WI38 (cell line): ENCODE measurements around the gene ZNF462.

Experiments
- H3K4me3 ChIP-seq: 2 replicates; pipeline ENCODE4 v1.5.1; 2011; ENCODE audit warnings: low read depth, mild to moderate bottlenecking, control low read depth, low read length
- CTCF ChIP-seq: IDR thresholded peaks from 2 replicates; pipeline ENCODE4 v1.5.1; 2012; ENCODE audit warnings: low read depth, mild to moderate bottlenecking, control low read depth, low read length

The ZNF462 gene

GRCh38 chr9:107044872-107045271, 181.9 kb downstream of the ZNF462 start:
- no peak for TF ChIP-seq CTCF
- no peak overlapping the region for H3K4me3 ChIP-seq

- TF ChIP-seq CTCF: no peak
Observed at GRCh38 chr9:107046692-107047091, 183.7 kb downstream of the ZNF462 start.

GRCh38 chr9:107049046-107049802, 186.3 kb downstream of the ZNF462 start:
- no peak for TF ChIP-seq CTCF
- no peak overlapping the region for H3K4me3 ChIP-seq

More at GRCh38 chr9:107046692-107047091, 183.7 kb downstream of the ZNF462 start:
- H3K4me3 ChIP-seq: no peak overlapping the region

- no peak overlapping the region for H3K4me3 ChIP-seq
- TF ChIP-seq CTCF: no peak
Observed at GRCh38 chr9:107049803-107050184, 186.8 kb downstream of the ZNF462 start.

GRCh38 chr9:107051392-107051791, 188.4 kb downstream of the ZNF462 start:
- no peak for TF ChIP-seq CTCF
- no peak overlapping the region for H3K4me3 ChIP-seq

- TF ChIP-seq CTCF: no peak
Observed at GRCh38 chr9:107054146-107054545, 191.2 kb downstream of the ZNF462 start.

GRCh38 chr9:107059220-107059619, 196.3 kb downstream of the ZNF462 start:
- no peak for TF ChIP-seq CTCF

More at GRCh38 chr9:107054146-107054545, 191.2 kb downstream of the ZNF462 start:
- H3K4me3 ChIP-seq: no peak overlapping the region

More at GRCh38 chr9:107059220-107059619, 196.3 kb downstream of the ZNF462 start:
- no peak overlapping the region for H3K4me3 ChIP-seq
